Esophagus muscularis mucosa (tissue), 4 donors: ENCODE data around the gene C12orf75.

ENCODE experiments used
- EP300 ChIP-seq: sonication (generic); formaldehyde crosslinking; IDR thresholded peaks from one replicate; pipeline ENCODE4 v1.6.1; 2017; ENCODE audit warnings: antibody characterized with exemption
- POLR2AphosphoS5 ChIP-seq, 2 donors: sonication (generic); formaldehyde crosslinking; IDR thresholded peaks; one replicate each; pipeline ENCODE4 v1.6.1; 2017; ENCODE audit warnings: antibody characterized with exemption in 2 of 2
- TF ChIP-seq, protein P1 (sequence below), 3 experiments: fragments of 200-600 bp in 2 of 3; fragments of 450-650 bp in 1 of 3; sonication (generic) in 2 of 3; IDR thresholded peaks; one replicate each; pipeline ENCODE4 v1.5.1; 2017 to 2019; ENCODE audit warnings: antibody characterized with exemption in 3 of 3, mild to moderate bottlenecking in 2 of 3, moderate library complexity in 1 of 3

- TF ChIP-seq, protein P1, sequence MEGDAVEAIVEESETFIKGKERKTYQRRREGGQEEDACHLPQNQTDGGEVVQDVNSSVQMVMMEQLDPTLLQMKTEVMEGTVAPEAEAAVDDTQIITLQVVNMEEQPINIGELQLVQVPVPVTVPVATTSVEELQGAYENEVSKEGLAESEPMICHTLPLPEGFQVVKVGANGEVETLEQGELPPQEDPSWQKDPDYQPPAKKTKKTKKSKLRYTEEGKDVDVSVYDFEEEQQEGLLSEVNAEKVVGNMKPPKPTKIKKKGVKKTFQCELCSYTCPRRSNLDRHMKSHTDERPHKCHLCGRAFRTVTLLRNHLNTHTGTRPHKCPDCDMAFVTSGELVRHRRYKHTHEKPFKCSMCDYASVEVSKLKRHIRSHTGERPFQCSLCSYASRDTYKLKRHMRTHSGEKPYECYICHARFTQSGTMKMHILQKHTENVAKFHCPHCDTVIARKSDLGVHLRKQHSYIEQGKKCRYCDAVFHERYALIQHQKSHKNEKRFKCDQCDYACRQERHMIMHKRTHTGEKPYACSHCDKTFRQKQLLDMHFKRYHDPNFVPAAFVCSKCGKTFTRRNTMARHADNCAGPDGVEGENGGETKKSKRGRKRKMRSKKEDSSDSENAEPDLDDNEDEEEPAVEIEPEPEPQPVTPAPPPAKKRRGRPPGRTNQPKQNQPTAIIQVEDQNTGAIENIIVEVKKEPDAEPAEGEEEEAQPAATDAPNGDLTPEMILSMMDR (IDR thresholded peaks at IDR 0.05), result no peak
- no peak for TF ChIP-seq EP300
- TF ChIP-seq POLR2AphosphoS5 (IDR thresholded peaks at IDR 0.05), result no peak
Observed at GRCh38 chr12:105285378-105285777, 45.1 kb upstream of the C12orf75 start.
